ENCODE data around the gene CDCA5.

Gene CDCA5

GRCh38 chr11:65040847-65041622, 42.8 kb downstream of the CDCA5 start, which contains the start of gene SAC3D1:
SAC3D1 (plus strand) TSS chr11:65041210; CDS start chr11:65041293, 83 bp downstream.
- DNase-seq = peak; percentile 97

GRCh38 chr11:65040520-65040846, 43.4 kb downstream of the CDCA5 start:
- no peak for DNase-seq

- DNase-seq = no peak
Observed at GRCh38 chr11:65036931-65037330, 46.9 kb downstream of the CDCA5 start.

GRCh38 chr11:65035579-65035978, 48.3 kb downstream of the CDCA5 start:
- DNase-seq = no peak

GRCh38 chr11:65034423-65034822, 49.4 kb downstream of the CDCA5 start:
- DNase-seq = no peak

- no peak for DNase-seq
Observed at GRCh38 chr11:65032216-65032615, 51.6 kb downstream of the CDCA5 start.
